Ishikawa (cell line): ENCODE results near the gene PTPN1.

Source experiments
- CEBPB ChIP-seq: IDR thresholded peaks from 2 replicates; pipeline ENCODE4 v1.6.1; 2012
- CREB1 ChIP-seq: IDR thresholded peaks from 2 replicates; pipeline ENCODE4 v1.6.1; 2012; ENCODE audit warnings: low read depth
- EGR1 ChIP-seq: IDR thresholded peaks from 2 replicates; pipeline ENCODE4 v1.6.1; 2012
- EP300 ChIP-seq: IDR thresholded peaks from 2 replicates; pipeline ENCODE4 v1.6.1; 2012; ENCODE audit warnings: borderline replicate concordance
- FOXM1 ChIP-seq: IDR thresholded peaks from 2 replicates; pipeline ENCODE4 v1.6.1; 2012; ENCODE audit warnings: low read depth, borderline replicate concordance
- NFIC ChIP-seq: IDR thresholded peaks from 2 replicates; pipeline ENCODE4 v1.6.1; 2012
- RAD21 ChIP-seq: IDR thresholded peaks from 2 replicates; pipeline ENCODE4 v1.6.1; 2012; ENCODE audit warnings: low read depth
- TAF1 ChIP-seq: IDR thresholded peaks from 2 replicates; pipeline ENCODE4 v1.6.1; 2012; ENCODE audit warnings: low read depth, mild to moderate bottlenecking
- TCF12 ChIP-seq: IDR thresholded peaks from 2 replicates; pipeline ENCODE4 v1.6.1; 2012; ENCODE audit warnings: low read depth
- TEAD4 ChIP-seq: IDR thresholded peaks from 2 replicates; pipeline ENCODE4 v1.6.1; 2012
- YY1 ChIP-seq: IDR thresholded peaks from 2 replicates; pipeline ENCODE4 v1.6.1; 2012; ENCODE audit warnings: low read depth
- ZBTB7A ChIP-seq: IDR thresholded peaks from 2 replicates; pipeline ENCODE4 v1.6.1; 2012; ENCODE audit warnings: low read depth
- TF ChIP-seq, protein P1 (sequence below): IDR thresholded peaks from 2 replicates; pipeline ENCODE4 v1.6.1; 2012; ENCODE audit warnings: low read depth, mild to moderate bottlenecking
- TF ChIP-seq, protein P2 (sequence below): IDR thresholded peaks from 2 replicates; pipeline ENCODE4 v1.6.1; 2012
- TF ChIP-seq, protein P3 (sequence below): IDR thresholded peaks from 2 replicates; pipeline ENCODE4 v1.6.1; 2012

Gene PTPN1

DNA sequence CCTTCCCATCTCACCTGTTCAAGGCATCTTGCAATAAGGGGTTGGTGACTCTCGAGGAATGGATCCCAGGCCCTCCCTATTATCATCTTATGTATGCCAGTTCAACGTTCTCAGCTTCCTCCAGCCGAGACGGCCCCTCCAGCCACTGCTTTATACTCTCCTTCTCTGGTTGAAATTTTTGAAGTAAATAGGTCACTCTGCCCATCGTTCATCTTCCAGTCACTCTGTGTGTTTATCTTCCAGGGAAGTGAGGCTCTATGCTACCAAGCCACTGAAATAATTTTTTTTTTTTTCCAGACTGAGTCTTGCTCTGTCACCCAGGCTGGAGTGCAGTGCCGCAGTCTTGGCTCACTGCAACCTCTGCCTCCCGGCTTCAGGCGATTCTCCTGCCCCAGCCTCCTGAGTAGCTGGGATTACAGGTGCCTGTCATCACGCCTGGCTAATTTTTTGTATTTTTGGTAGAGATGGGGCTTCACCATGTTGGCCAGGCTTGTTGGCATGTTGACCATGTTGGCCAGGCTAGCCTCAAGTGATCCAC, 17.0 kb downstream of the PTPN1 start:
- TF ChIP-seq TAF1 (no peak), CEBPB (no peak), RAD21 (no peak), NFIC (no peak), EGR1 (no peak), ZBTB7A (no peak), EP300 (no peak), YY1 (no peak), CREB1 (no peak), TCF12 (no peak), TEAD4 (no peak), FOXM1 (no peak)
- TF ChIP-seq, protein P1, sequence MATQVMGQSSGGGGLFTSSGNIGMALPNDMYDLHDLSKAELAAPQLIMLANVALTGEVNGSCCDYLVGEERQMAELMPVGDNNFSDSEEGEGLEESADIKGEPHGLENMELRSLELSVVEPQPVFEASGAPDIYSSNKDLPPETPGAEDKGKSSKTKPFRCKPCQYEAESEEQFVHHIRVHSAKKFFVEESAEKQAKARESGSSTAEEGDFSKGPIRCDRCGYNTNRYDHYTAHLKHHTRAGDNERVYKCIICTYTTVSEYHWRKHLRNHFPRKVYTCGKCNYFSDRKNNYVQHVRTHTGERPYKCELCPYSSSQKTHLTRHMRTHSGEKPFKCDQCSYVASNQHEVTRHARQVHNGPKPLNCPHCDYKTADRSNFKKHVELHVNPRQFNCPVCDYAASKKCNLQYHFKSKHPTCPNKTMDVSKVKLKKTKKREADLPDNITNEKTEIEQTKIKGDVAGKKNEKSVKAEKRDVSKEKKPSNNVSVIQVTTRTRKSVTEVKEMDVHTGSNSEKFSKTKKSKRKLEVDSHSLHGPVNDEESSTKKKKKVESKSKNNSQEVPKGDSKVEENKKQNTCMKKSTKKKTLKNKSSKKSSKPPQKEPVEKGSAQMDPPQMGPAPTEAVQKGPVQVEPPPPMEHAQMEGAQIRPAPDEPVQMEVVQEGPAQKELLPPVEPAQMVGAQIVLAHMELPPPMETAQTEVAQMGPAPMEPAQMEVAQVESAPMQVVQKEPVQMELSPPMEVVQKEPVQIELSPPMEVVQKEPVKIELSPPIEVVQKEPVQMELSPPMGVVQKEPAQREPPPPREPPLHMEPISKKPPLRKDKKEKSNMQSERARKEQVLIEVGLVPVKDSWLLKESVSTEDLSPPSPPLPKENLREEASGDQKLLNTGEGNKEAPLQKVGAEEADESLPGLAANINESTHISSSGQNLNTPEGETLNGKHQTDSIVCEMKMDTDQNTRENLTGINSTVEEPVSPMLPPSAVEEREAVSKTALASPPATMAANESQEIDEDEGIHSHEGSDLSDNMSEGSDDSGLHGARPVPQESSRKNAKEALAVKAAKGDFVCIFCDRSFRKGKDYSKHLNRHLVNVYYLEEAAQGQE = no peak
- TF ChIP-seq, protein P2, sequence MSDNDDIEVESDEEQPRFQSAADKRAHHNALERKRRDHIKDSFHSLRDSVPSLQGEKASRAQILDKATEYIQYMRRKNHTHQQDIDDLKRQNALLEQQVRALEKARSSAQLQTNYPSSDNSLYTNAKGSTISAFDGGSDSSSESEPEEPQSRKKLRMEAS = no peak
- TF ChIP-seq, protein P3, sequence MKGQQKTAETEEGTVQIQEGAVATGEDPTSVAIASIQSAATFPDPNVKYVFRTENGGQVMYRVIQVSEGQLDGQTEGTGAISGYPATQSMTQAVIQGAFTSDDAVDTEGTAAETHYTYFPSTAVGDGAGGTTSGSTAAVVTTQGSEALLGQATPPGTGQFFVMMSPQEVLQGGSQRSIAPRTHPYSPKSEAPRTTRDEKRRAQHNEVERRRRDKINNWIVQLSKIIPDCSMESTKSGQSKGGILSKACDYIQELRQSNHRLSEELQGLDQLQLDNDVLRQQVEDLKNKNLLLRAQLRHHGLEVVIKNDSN = no peak

DNA sequence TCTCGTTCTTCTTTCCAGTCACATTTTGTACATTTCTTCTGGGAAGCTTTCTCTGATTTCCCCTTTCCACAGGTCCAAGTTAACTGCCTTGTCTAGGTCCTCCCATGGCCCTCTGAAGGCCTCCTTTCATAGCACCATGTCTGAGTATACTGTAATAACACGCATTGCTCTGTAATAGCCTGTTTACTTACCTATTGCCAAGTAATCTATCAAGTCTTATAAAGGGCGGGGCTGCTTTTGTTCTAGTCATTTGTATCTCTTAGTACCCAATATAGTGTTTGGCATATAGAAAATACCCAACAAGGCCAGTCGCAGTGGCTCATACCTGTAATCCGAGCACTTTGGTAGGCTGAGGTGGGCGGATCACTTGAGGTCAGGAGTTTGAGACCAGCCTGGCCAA, 17.9 kb downstream of the PTPN1 start:
- TF ChIP-seq EGR1 (no peak), FOXM1 (no peak), YY1 (no peak), ZBTB7A (no peak), TEAD4 (no peak), TCF12 (no peak), EP300 (no peak), CREB1 (no peak), TAF1 (no peak)

DNA sequence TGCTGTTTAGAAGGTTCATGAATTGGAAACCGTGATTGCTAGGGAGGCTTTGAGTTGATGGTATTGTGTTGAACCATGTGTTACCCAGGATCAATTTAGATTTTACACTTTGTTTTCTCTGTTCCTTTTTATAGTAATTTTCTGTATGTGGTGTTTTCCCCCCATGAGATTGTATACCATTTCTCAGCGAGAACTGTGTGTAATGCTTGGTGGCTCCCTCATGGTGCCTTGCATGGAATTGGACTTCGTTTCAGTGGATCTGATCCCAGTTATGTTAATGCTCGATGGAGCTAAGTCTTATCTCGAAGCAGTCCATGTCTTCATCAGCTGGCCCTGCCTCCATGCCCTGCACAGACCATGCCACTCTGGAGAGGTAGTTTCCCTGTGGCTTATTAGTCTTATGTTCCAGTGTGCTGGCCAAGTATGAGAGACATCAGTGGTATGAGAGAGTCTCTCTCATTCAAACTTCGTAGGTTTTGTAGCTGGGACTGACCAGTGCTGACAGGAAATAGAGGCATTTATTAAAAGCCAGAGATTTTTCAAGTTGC, 18.7 kb downstream of the PTPN1 start:
- TF ChIP-seq YY1 = no peak
- no peak for TF ChIP-seq NFIC
- TF ChIP-seq, protein P2 = no peak
- TF ChIP-seq TAF1 = no peak
- TF ChIP-seq, protein P1 = no peak
- TF ChIP-seq TEAD4 = no peak
- no peak for TF ChIP-seq EP300
- TF ChIP-seq FOXM1 = no peak
- TF ChIP-seq RAD21 = no peak
- TF ChIP-seq, protein P3 = no peak
- TF ChIP-seq CREB1 = no peak
- TF ChIP-seq CEBPB = no peak
- no peak for TF ChIP-seq EGR1

DNA sequence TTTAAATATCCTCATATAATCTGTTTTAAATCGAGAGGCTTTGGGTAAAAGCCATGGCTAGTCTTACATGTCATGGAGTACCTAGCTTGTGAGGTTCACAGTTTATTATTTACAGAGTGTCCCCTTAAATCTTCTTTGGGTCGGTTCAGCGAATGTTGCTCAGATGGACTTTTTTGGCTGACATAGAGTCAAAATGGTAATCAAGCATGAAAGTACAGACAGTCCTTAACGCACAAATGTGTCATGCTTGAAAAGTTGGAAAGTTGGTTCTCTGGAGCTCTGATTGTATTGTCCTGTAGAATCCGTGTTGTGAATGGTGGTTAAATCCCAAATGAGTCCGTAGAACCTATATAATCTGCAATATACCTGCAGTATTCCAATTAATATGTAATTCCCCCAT, 22.0 kb downstream of the PTPN1 start:
- TF ChIP-seq, protein P1 = no peak
- TF ChIP-seq, protein P3 = no peak
- TF ChIP-seq NFIC (no peak), EP300 (no peak)
- TF ChIP-seq, protein P2 = no peak
